ENCODE data around the gene ATE1.

Gene ATE1

DNA sequence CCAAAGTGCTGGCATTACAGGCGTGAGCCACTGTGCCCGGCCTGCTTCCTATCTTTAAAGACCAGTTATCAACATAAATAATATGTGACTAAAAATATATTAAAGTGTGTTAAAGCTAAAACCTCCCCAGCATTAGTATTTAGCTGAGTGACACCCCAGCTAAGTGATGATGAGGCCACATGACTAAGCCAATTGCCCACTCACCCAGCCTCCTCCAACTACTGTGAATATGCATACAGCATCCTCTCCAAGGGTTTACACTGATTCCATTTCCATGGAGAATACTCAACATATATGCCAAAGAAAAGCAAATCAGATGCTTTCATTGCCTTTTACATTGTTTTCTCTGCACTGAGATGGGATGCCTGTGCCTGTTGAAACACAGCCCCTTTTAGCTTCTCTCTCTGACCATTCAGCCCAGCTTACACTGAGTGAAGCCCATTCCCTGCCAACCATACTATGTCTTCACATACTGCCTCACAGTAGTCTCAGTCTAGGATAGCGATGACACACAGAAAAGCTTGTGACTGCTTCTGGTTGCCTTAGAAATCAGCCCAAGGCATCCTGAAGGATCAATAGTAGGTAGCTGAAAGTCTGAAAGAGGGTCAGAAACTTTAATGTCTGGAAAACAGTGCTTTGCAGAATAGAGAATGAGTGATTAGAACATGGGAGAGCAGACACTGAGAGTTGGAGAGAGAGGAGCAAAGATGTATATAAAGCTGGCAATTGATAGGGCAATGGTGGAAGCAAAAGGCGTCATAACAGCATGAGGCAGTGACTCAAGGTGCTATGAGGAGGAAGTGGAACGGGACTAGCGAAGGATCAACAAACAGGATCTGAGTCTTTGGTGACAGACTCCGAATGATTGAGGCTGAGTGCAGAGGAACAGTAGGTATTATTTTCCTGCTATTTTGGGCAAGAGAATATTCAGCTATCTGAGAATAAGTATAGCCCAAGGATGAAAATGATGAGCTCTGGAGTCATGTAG lies 19.8 kb upstream of the ATE1 start:
- TF ChIP-seq, protein P1, sequence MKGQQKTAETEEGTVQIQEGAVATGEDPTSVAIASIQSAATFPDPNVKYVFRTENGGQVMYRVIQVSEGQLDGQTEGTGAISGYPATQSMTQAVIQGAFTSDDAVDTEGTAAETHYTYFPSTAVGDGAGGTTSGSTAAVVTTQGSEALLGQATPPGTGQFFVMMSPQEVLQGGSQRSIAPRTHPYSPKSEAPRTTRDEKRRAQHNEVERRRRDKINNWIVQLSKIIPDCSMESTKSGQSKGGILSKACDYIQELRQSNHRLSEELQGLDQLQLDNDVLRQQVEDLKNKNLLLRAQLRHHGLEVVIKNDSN (IDR thresholded peaks at IDR 0.05) = no peak
- no peak for TF ChIP-seq EP300 (IDR thresholded peaks at IDR 0.05; ENCODE audit: borderline replicate concordance)
- TF ChIP-seq, protein P2, sequence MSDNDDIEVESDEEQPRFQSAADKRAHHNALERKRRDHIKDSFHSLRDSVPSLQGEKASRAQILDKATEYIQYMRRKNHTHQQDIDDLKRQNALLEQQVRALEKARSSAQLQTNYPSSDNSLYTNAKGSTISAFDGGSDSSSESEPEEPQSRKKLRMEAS (IDR thresholded peaks at IDR 0.05) = no peak
- TF ChIP-seq, protein P3, sequence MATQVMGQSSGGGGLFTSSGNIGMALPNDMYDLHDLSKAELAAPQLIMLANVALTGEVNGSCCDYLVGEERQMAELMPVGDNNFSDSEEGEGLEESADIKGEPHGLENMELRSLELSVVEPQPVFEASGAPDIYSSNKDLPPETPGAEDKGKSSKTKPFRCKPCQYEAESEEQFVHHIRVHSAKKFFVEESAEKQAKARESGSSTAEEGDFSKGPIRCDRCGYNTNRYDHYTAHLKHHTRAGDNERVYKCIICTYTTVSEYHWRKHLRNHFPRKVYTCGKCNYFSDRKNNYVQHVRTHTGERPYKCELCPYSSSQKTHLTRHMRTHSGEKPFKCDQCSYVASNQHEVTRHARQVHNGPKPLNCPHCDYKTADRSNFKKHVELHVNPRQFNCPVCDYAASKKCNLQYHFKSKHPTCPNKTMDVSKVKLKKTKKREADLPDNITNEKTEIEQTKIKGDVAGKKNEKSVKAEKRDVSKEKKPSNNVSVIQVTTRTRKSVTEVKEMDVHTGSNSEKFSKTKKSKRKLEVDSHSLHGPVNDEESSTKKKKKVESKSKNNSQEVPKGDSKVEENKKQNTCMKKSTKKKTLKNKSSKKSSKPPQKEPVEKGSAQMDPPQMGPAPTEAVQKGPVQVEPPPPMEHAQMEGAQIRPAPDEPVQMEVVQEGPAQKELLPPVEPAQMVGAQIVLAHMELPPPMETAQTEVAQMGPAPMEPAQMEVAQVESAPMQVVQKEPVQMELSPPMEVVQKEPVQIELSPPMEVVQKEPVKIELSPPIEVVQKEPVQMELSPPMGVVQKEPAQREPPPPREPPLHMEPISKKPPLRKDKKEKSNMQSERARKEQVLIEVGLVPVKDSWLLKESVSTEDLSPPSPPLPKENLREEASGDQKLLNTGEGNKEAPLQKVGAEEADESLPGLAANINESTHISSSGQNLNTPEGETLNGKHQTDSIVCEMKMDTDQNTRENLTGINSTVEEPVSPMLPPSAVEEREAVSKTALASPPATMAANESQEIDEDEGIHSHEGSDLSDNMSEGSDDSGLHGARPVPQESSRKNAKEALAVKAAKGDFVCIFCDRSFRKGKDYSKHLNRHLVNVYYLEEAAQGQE (IDR thresholded peaks at IDR 0.05; ENCODE audit: low read depth) = no peak
- TF ChIP-seq TEAD4 (IDR thresholded peaks at IDR 0.05) = no peak
- TF ChIP-seq TAF1 (IDR thresholded peaks at IDR 0.05; ENCODE audit: low read depth) = no peak

DNA sequence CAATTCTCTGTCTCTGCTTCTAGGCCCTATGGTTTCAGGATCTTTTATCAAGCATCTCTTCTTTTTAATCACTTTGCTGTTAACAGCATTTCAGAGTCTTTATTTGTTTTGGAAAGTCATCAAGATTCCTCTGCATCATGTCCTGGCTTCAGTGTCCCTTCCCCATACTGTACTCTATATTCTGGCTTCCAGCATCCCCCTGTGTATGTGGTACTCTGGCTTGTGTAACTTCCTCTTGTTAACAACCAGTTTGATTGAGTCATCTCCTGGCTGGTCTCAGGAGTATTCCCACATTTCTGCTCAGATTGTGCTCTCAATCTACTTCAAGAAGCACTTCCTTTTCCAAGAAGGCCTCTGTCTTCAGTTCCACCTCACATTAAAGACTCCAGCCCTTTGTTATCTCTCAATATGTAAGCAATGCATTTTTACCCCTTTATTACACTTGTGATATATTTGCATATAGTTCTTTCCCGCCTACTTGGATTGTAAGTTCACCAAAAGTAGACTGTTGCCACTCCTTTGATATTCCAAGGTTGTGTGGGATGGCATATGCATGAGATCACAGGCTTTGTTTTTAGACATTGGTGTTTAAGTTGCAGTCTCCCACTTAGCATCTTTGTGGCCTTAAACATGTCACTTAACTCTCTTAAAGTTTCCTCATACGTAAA lies 15.1 kb upstream of the ATE1 start:
- no peak for TF ChIP-seq FOXM1 (IDR thresholded peaks at IDR 0.05; ENCODE audit: borderline replicate concordance, low read depth)
- TF ChIP-seq EP300 (IDR thresholded peaks at IDR 0.05; ENCODE audit: borderline replicate concordance) = no peak
- no peak for TF ChIP-seq EGR1 (IDR thresholded peaks at IDR 0.05)
- no peak for TF ChIP-seq YY1 (IDR thresholded peaks at IDR 0.05; ENCODE audit: low read depth)
- TF ChIP-seq, protein P2 (IDR thresholded peaks at IDR 0.05) = no peak
- TF ChIP-seq, protein P3 (IDR thresholded peaks at IDR 0.05; ENCODE audit: low read depth) = no peak

DNA sequence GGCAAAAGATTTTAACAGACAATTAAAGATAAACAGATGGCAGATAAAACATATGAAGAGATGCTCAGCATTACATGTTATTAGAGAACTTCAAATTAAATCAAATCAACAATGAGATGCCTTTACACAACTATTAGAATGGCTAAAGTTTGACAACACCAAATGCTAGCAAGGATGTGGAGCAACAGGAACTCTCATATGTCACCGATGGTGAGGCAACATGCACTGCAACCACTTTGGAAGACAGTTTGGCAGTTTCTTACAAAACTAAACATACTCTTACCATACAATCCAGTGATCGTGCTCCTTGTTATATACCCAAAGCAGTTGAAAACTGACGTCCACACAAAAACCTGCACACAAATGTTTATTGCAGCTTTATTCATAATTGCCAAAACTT lies 13.7 kb upstream of the ATE1 start:
- no peak for TF ChIP-seq FOXM1 (IDR thresholded peaks at IDR 0.05; ENCODE audit: borderline replicate concordance, low read depth)
- no peak for TF ChIP-seq EGR1 (IDR thresholded peaks at IDR 0.05)
- no peak for TF ChIP-seq TEAD4 (IDR thresholded peaks at IDR 0.05)
- no peak for TF ChIP-seq YY1 (IDR thresholded peaks at IDR 0.05; ENCODE audit: low read depth)
- no peak for TF ChIP-seq CEBPB (IDR thresholded peaks at IDR 0.05)
- no peak for TF ChIP-seq TCF12 (IDR thresholded peaks at IDR 0.05; ENCODE audit: low read depth)
- no peak for TF ChIP-seq EP300 (IDR thresholded peaks at IDR 0.05; ENCODE audit: borderline replicate concordance)
- no peak for TF ChIP-seq RAD21 (IDR thresholded peaks at IDR 0.05; ENCODE audit: low read depth)
- TF ChIP-seq, protein P3 (IDR thresholded peaks at IDR 0.05; ENCODE audit: low read depth) = no peak
- TF ChIP-seq TAF1 (IDR thresholded peaks at IDR 0.05; ENCODE audit: low read depth) = no peak
- TF ChIP-seq, protein P1 (IDR thresholded peaks at IDR 0.05) = no peak
- TF ChIP-seq ZBTB7A (IDR thresholded peaks at IDR 0.05; ENCODE audit: low read depth) = no peak

DNA sequence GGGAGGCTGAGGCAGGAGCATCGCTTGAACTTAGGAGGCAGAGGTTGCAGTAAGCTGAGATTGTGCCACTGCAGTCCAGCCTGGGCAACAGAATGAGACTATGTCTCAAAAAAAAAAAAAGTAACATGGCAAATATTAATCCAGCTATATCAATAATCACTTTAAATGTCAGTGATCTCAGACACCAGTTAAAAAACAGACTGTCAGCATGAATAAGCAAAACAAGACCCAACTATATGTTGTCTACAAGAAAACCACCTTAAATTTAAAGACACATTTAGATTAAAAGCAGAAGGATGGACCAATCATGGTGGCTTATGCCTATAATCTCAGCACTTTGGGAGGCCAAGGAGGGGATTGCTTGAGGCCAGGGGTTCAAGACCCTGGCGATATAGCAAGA lies 8.5 kb upstream of the ATE1 start:
- TF ChIP-seq CEBPB (IDR thresholded peaks at IDR 0.05) = no peak
- TF ChIP-seq TAF1 (IDR thresholded peaks at IDR 0.05; ENCODE audit: low read depth) = no peak
- no peak for TF ChIP-seq RAD21 (IDR thresholded peaks at IDR 0.05; ENCODE audit: low read depth)
- no peak for TF ChIP-seq TEAD4 (IDR thresholded peaks at IDR 0.05)
- no peak for TF ChIP-seq NFIC (IDR thresholded peaks at IDR 0.05)
- TF ChIP-seq YY1 (IDR thresholded peaks at IDR 0.05; ENCODE audit: low read depth) = no peak
- TF ChIP-seq, protein P3 (IDR thresholded peaks at IDR 0.05; ENCODE audit: low read depth) = no peak
- TF ChIP-seq ZBTB7A (IDR thresholded peaks at IDR 0.05; ENCODE audit: low read depth) = no peak
- TF ChIP-seq, protein P1 (IDR thresholded peaks at IDR 0.05) = no peak
- TF ChIP-seq CREB1 (IDR thresholded peaks at IDR 0.05; ENCODE audit: low read depth) = no peak
- TF ChIP-seq, protein P2 (IDR thresholded peaks at IDR 0.05) = no peak
- no peak for TF ChIP-seq EGR1 (IDR thresholded peaks at IDR 0.05)
- TF ChIP-seq EP300 (IDR thresholded peaks at IDR 0.05; ENCODE audit: borderline replicate concordance) = no peak
- no peak for TF ChIP-seq TCF12 (IDR thresholded peaks at IDR 0.05; ENCODE audit: low read depth)
- no peak for TF ChIP-seq FOXM1 (IDR thresholded peaks at IDR 0.05; ENCODE audit: borderline replicate concordance, low read depth)

Measured in Ishikawa (cell line).